HS-27A (cell line): ENCODE data around the gene ARHGAP30.

Source experiments
- DNase-seq: peaks from one replicate; pipeline ENCODE4 v3.0.0-alpha.2; 2012; ENCODE audit warnings: low read depth, missing footprints

ARHGAP30 gene

GRCh38 chr1:161091093-161091492 lies 21.4 kb upstream of the ARHGAP30 start:
- no peak for DNase-seq

GRCh38 chr1:161090617-161091016 lies 20.9 kb upstream of the ARHGAP30 start:
- DNase-seq, result no peak

- no peak for DNase-seq
Measured at GRCh38 chr1:161089938-161090337, 20.2 kb upstream of the ARHGAP30 start.

GRCh38 chr1:161089251-161089924 lies 19.7 kb upstream of the ARHGAP30 start, which contains the start of gene NECTIN4:
Gene NECTIN4 (minus strand): TSS chr1:161089558. CDS start chr1:161089296, 262 bp downstream.
- no peak for DNase-seq

GRCh38 chr1:161088587-161089110 lies 19.0 kb upstream of the ARHGAP30 start:
- DNase-seq, result no peak

- DNase-seq, result no peak
Measured at GRCh38 chr1:161086457-161086856, 16.8 kb upstream of the ARHGAP30 start.

GRCh38 chr1:161085165-161085564 lies 15.5 kb upstream of the ARHGAP30 start:
- no peak for DNase-seq

GRCh38 chr1:161084597-161084988 lies 14.9 kb upstream of the ARHGAP30 start:
- no peak for DNase-seq

- DNase-seq, result no peak
Measured at GRCh38 chr1:161083748-161084596, 14.3 kb upstream of the ARHGAP30 start.

GRCh38 chr1:161082996-161083747 lies 13.5 kb upstream of the ARHGAP30 start:
- peak; percentile 61 for DNase-seq

GRCh38 chr1:161082483-161082882 lies 12.8 kb upstream of the ARHGAP30 start:
- no peak for DNase-seq

- DNase-seq, result no peak
Measured at GRCh38 chr1:161081519-161081918, 11.8 kb upstream of the ARHGAP30 start.

- no peak for DNase-seq
Measured at GRCh38 chr1:161080441-161081405, 11.0 kb upstream of the ARHGAP30 start.

- no peak for DNase-seq
Measured at GRCh38 chr1:161079436-161080110, 9.9 kb upstream of the ARHGAP30 start.

GRCh38 chr1:161077426-161077825 lies 7.7 kb upstream of the ARHGAP30 start:
- DNase-seq, result no peak

- no peak for DNase-seq
Measured at GRCh38 chr1:161076410-161076809, 6.7 kb upstream of the ARHGAP30 start.

- no peak for DNase-seq
Measured at GRCh38 chr1:161074676-161075368, 5.1 kb upstream of the ARHGAP30 start.

- no peak for DNase-seq
Measured at GRCh38 chr1:161073474-161074121, 3.9 kb upstream of the ARHGAP30 start.

- no peak for DNase-seq
Measured at GRCh38 chr1:161072751-161073449, 3.2 kb upstream of the ARHGAP30 start.
